Esophagus squamous epithelium (tissue), 4 donors: Measurements from ENCODE around the gene INSC.

ENCODE experiments used
- CTCF ChIP-seq, 6 experiments: fragments of 450-650 bp in 4 of 6; fragments of 200-600 bp in 2 of 6; sonication (generic) in 2 of 6; IDR thresholded peaks; one replicate each; pipeline ENCODE4 v1.5.1; 2016 to 2019; ENCODE audit warnings: antibody characterized with exemption in 6 of 6, mild to moderate bottlenecking in 4 of 6, moderate library complexity in 4 of 6
- POLR2A ChIP-seq, 4 donors: fragments of 450-650 bp; IDR thresholded peaks; one replicate each; pipeline ENCODE4 v1.6.1; 2017; ENCODE audit warnings: antibody characterized with exemption in 4 of 4, mild to moderate bottlenecking in 4 of 4, moderate library complexity in 3 of 4

- TF ChIP-seq CTCF (IDR thresholded peaks at IDR 0.05) (no peak), POLR2A (IDR thresholded peaks at IDR 0.05) (no peak)
These were observed 165.7 kb downstream of the INSC start for GRCh38 chr11:15280393-15280792.
